IPS-18c (cell line): ENCODE measurements around the gene ERBB3.
"Not testable (repeated sequence)": the region's sequence is repeated elsewhere in the genome, so short reads cannot be mapped to it uniquely, and the experiment has no call there.

Experiments
- H3K4me3 ChIP-seq: 2 replicates; pipeline ENCODE4 v1.7.0; 2013; ENCODE audit warnings: low read depth, mild to moderate bottlenecking, low read length, moderate library complexity; ENCODE audit not compliant: insufficient read depth
- H3K9me3 ChIP-seq: one replicate; pipeline ENCODE4 v1.6.1; 2013; ENCODE audit warnings: mild to moderate bottlenecking, low read length, moderate library complexity; ENCODE audit not compliant: control insufficient read depth, insufficient read depth

The ERBB3 gene

DNA sequence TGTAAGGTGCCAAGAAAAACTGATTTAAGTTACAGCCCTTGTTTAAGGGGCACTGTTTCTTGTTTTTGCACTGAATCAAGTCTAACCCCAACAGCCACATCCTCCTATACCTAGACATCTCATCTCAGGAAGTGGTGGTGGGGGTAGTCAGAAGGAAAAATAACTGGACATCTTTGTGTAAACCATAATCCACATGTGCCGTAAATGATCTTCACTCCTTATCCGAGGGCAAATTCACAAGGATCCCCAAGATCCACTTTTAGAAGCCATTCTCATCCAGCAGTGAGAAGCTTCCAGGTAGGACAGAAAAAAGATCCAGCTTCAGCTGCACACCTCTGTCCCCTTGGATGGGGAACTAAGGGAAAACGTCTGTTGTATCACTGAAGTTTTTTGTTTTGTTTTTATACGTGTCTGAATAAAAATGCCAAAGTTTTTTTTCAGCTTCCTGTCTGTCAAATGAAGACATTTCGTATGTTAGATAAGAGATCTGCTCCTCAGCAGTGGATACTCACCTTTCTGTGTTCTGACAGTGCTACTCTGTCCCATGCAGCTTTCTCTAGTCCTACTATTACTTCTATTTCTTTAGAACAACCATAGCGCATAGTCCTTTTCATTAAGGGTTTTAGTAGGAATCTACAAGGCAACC is 23.2 kb downstream of the ERBB3 start:
- H3K4me3 ChIP-seq, result peak overlapping the region; percentile 74; the same call in 1 of the 2 replicates
- no peaks in the 10 kb centered on the region for H3K9me3 ChIP-seq

- Histone ChIP-seq H3K4me3 (peak overlapping the region; percentile 74), H3K9me3 (no peaks in the 10 kb centered on the region)
Measured at GRCh38 chr12:56103823-56104108, 23.8 kb downstream of the ERBB3 start.

GRCh38 chr12:56104109-56104814 is 24.3 kb downstream of the ERBB3 start, which contains the start of gene PA2G4:
PA2G4 (plus strand) TSS chr12:56104559; CDS start chr12:56104738, 179 bp downstream.
- H3K4me3 ChIP-seq, result peak within 1 kb of the TSS; percentile 97
- no peaks in the 10 kb centered on the region for H3K9me3 ChIP-seq

DNA sequence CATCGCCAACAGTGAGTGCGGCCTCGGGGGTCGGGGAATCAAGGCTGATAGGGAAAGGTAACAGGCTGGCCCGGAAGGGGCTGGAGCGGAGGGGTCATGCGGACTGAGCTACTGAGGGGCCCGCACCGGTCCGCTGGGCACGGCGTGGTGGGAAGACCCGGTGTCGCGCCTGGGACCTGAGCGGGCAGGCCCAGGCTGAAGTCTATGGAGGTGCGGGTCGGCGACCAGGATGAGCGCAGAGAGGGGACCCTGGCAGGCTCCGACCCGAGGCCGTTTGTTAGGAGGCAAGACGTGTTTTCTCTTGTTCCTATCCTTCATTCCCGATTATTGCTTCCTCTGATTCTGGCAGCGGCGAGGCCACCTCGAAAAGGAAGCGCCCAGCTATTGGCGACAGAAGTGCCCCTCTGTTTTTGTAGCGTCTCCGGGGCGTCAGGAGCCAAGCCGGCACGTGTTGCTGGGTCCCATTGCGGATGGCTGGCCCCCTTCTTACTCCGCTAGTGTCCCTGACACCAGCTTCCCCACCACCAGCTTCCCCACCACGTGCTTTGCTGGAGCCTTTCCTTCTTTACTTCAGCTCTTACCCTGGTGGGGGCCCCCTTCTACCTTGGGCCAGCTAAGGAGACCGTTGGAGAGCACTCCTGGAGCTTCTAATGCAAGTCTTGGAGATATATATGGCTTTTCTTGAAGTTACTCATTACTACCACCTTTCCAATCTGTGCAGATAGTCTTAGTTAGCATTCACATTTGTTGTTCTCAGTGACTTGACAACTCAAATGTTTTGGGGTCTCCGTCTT is 25.0 kb downstream of the ERBB3 start:
- Histone ChIP-seq H3K4me3 (peak overlapping the region; percentile 97), H3K9me3 (no peaks in the 10 kb centered on the region)

DNA sequence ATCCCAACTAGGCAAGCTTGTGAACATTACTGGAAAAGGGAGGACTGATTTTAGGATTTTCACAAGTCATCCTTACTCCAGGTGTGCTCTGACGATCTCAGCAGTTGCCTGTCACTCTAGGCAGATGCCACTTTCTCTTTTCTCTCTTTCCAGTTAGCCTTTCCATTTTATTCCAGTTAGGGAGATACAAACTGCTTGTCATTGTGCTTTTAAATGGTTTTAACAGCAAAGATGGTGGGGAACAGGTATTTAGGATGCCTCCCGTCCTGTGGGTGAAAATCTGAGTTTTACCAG is 25.6 kb downstream of the ERBB3 start:
- Histone ChIP-seq H3K9me3 (peaks cover 2% of the 10 kb centered on the region), H3K4me3 (peak overlapping the region; percentile 97)

- no peak overlapping the region for H3K4me3 ChIP-seq
- H3K9me3 ChIP-seq, result peaks cover 2% of the 10 kb centered on the region
Measured at GRCh38 chr12:56107242-56107641, 27.3 kb downstream of the ERBB3 start.

GRCh38 chr12:56110571-56110970 is 30.6 kb downstream of the ERBB3 start:
- Histone ChIP-seq H3K9me3 (peaks cover 2% of the 10 kb centered on the region), H3K4me3 (no peak overlapping the region)

DNA sequence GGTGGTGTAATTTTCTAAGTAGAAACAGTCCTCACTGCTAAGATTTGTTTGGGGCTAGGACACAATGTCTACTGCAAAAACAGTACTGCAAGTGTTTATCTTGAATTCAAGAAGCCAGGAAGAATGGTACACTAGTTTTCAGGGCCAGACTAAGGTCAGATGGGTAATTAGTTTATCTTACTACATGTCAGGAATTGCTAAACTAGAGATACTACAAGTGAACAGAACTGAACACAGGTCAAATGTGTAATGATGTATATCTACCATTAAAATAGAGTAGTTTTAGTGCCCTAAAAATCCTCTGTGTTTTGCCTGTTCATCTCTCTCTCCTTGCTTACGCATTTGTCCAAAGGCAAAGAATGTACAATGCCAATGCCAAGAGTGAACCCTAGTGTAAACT is 34.1 kb downstream of the ERBB3 start:
- Histone ChIP-seq H3K4me3 (no peak overlapping the region), H3K9me3 (peaks cover 2% of the 10 kb centered on the region)

DNA sequence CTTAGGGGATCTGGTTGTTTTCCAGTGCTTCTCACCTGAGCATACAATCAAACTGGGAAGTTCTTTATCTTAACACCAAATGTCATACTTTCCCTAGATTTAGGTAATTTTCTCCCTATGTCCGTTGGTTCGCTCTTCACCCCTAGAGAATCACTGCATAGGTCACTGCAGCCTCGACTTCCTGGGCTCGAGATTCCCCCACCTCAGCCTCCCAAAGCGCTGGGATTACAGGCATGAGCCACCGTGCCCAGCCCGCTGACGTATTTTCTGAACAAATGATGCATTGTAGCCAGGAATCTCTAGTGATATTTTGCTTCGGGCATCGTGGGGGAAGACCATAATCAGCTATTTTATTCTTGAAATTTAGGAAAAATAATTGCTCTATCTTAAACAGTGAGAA is 35.4 kb downstream of the ERBB3 start:
- Histone ChIP-seq H3K4me3 (peak overlapping the region; percentile 97; the same call in 1 of the 2 replicates), H3K9me3 (peaks cover 2% of the 10 kb centered on the region)

DNA sequence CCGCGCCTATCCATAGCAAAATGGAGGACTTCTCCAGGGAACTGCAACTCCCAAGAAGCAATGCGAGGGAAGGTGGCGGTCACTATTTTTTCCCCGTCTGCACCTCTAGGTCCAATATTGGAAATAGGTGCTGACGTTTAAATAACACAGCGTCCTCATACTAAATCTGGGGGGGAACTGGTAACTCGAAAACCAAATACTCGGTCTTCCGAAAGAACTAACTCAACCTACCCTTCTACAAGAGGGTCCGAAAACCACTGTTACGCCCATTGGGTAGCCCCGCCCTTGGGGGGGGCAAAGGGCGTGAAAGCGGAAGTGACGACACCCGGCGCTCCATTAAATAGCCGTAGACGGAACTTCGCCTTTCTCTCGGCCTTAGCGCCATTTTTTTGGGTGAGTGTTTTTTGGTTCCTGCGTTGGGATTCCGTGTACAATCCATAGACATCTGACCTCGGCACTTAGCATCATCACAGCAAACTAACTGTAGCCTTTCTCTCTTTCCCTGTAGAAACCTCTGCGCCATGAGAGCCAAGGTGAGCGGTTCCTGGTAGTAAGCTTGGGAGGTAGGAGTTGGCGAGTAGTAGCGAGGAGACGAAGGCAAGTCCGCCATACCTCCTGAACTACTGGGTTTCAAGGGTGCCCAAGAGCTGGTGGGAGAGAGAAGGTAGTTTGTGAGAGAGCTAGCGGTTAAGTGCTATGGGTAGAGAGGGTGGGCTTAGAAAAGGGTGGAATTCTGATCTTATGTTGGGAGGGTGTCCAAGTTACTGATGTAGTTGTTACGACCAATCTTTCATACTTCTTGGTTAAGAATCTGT is 36.5 kb downstream of the ERBB3 start, which contains the start of gene RPL41:
Gene RPL41 (plus strand): TSS at position 367 of the 815 bp plus-strand sequence.
- Histone ChIP-seq H3K4me3 (peak within 1 kb of the TSS; percentile 97), H3K9me3 (no peaks in the 10 kb centered on the region)

DNA sequence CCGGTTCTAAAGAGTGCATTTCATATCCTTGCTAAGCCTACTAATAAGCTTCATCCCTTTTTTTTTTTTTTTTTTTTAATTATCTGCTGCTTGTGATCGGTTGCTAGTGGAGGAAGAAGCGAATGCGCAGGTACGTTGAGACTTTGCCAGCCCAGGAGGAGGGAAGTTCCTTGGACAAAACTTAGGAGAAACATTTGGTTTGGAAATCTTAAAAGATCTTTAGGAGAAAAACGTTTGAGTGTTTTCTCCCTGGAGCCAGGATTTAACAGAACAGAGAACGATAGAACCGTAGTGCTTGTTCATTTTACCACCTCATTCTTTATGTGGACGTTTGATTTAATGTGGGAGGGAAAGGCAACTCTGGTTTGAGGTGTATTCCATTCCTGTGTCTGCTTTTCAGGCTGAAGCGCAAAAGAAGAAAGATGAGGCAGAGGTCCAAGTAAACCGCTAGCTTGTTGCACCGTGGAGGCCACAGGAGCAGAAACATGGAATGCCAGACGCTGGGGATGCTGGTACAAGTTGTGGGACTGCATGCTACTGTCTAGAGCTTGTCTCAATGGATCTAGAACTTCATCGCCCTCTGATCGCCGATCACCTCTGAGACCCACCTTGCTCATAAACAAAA is 37.2 kb downstream of the ERBB3 start:
- H3K9me3 ChIP-seq, result not testable (repeated sequence)

DNA sequence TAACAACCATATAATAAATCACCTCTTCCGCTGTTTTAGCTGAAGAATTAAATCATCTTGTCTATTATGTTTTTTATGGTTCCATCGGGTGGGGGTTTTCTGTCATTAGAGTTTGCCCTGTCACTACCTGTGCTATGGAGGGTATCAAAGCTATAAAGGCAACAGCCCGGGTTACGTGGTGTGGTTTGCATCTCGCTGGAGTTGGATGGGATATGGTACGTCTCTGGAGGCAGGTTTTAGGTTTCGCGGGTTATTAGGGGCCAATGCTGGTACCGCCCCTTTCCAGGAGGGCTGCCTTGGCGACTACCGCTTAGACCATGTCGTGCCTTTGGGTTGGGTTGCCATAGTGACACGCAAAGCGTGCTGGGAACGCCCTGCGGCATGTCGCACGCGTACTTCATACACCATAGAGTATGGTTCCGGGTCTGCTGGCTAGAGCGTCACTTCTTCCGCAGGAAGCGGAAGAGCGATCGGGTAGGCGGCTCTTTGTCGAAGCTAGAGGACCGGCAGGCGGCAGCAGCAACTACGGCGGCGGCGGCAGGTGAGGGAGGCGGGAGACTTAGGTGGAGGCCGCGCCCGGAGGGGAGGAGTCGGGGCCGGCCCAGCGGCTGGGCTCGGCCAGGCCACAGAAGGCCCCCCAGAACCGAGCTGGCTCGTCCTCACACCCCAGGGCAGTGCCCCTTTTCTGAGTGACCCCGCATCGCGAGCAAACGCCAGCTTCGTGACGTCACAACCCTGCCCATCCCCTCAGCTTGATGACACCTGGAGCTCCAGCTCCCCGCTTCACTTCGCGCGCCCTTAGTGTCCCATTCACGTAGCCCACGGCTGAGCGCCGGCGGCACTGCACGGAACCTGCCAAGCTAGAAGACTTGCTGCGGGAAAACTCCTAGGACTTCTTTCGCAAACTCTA is 38.1 kb downstream of the ERBB3 start, which contains the start of gene ZC3H10:
Gene ZC3H10 (plus strand): TSS at position 489 of the 910 bp plus-strand sequence. CDS start 2,297 bp downstream, outside the sequence.
- Histone ChIP-seq H3K4me3 (peak within 1 kb of the TSS; percentile 97), H3K9me3 (no peaks in the 10 kb centered on the region)

More for the DNA sequence above, 37.2 kb downstream of the ERBB3 start:
- peak overlapping the region; percentile 97 for H3K4me3 ChIP-seq

DNA sequence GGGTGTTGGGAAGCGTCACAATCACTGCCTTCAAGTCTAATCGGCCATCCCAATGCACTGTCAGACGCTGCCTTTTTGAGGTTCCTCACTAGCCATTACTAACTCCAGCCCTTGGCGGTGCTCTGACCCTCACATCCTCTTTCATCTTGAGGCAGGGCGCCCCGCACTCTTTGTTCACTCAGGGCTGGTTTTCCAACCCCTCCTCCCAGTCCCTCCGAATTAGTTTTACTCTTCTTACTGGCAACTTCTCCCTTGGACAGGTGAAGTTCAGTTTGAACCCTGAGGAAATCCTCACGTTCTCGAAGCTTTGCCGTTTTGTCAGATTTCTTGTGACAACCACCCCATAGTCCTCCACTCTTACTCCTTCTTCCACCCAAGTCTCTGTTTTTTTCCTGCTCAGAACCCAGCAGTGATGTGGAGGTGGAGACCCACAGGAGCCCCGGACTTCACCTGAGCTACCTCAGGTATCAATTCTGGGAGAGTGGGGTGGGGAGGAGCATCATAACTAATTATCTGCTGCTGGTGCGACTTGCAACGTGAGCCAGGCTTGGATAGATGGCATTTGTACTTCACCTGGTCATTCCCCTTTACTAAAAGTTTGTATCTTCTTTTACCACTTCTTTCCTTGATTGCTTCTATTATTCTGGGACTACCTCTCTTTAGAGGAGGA is 38.9 kb downstream of the ERBB3 start:
- Histone ChIP-seq H3K9me3 (no peaks in the 10 kb centered on the region), H3K4me3 (peak overlapping the region; percentile 93)

DNA sequence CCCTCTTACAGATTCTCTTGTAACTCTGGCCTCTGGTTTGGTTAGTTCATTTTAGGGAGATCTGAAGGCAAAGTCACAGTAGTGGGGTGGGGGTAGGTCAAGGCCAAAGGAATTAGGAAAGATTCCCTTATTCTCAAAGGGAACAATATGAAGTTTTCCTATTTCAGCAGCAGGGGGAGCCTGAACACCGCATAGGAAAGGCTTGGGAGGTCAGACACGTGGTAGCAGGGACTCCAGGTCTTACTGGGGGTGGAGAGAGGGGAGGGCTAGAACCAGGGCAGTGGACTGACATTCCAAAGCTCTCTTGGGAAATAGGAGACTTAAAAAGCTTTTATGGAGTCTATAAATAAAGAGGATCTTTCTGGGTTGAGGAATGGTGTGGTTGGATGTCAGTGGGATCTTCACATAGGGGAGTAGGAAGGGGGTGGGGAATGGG is 39.4 kb downstream of the ERBB3 start:
- Histone ChIP-seq H3K9me3 (no peaks in the 10 kb centered on the region), H3K4me3 (peak overlapping the region; percentile 93; the same call in 1 of the 2 replicates)

DNA sequence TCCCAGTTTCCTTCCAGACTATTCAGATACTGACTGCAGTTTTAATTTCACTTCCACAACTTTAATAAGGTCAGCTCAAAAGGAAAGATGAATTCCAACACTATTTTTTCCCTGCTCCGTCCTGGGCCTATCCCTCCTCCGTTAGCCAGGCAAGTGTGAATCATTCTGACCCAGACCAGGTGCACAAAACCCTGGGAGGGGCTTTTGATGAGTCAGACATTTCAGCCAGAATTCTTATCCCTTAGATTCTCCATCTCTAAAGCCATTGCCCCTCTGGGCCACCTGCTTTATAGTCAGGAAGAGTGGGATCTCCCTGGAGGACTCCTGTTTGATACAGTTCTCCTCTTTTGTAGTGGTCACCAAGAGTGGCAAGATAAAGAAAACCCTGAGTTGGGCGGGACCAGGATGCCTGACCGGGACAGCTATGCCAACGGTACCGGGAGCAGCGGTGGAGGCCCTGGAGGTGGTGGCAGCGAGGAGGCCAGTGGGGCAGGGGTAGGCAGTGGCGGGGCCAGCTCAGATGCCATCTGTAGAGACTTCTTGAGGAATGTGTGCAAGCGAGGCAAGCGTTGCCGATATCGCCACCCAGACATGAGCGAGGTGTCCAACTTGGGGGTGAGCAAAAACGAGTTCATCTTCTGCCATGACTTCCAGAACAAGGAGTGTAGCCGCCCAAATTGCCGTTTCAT is 40.3 kb downstream of the ERBB3 start:
- Histone ChIP-seq H3K4me3 (no peak overlapping the region), H3K9me3 (no peaks in the 10 kb centered on the region)
